Skeletal muscle tissue (tissue), 4 donors: ENCODE data around the gene FAM118B. TPM values are rescaled to one million over a fixed set of nuclear protein-coding genes. Genes with fewer than 3 reads are reported as not detected.

Source experiments
- H3K27ac ChIP-seq: one replicate; pipeline ENCODE4 v1.7.0; 2013; ENCODE audit warnings: mild to moderate bottlenecking, low read depth, low read length, inconsistent platforms
- H3K27me3 ChIP-seq, 3 donors: one replicate each; pipeline ENCODE4 v1.7.0; 2013; ENCODE audit warnings: low read length in 3 of 3; ENCODE audit not compliant: control insufficient read depth in 3 of 3, insufficient read depth in 3 of 3
- H3K36me3 ChIP-seq, 3 donors: one replicate each; pipeline ENCODE4 v1.7.0; 2013; ENCODE audit warnings: low read length in 3 of 3; ENCODE audit not compliant: control insufficient read depth in 3 of 3, insufficient read depth in 3 of 3
- H3K4me1 ChIP-seq, 3 donors: one replicate each; pipeline ENCODE4 v1.7.0; 2013; ENCODE audit warnings: low read length in 3 of 3, mild to moderate bottlenecking in 3 of 3; ENCODE audit not compliant: control insufficient read depth in 3 of 3, insufficient read depth in 3 of 3
- H3K4me3 ChIP-seq, 3 donors: one replicate each; pipeline ENCODE4 v1.7.0; 2013; ENCODE audit warnings: low read length in 3 of 3
- H3K9ac ChIP-seq, 3 donors: one replicate each; pipeline ENCODE4 v1.7.0; 2013; ENCODE audit warnings: low read length in 3 of 3, mild to moderate bottlenecking in 3 of 3, moderate library complexity in 2 of 3, low read depth in 1 of 3
- H3K9me3 ChIP-seq, 3 donors: one replicate each; pipeline ENCODE4 v1.7.0; 2013; ENCODE audit warnings: low read length in 3 of 3; ENCODE audit not compliant: control insufficient read depth in 3 of 3
- total RNA-seq: library from RNA; depleted of rRNA; stranded (reverse); fragments of >200 nt; gene quantifications from one replicate; pipeline ENCODE4 v1.2.3, GENCODE V29; 2014
- donor health status: Osteomylitis.

The FAM118B gene
- total RNA-seq, 1 donor from 2014 or later = 14.1 TPM

- H3K27ac ChIP-seq = no peak overlapping the region
- H3K36me3 ChIP-seq = peaks cover 10 to 15% (median 14%) of the 10 kb centered on the region in 3 donors
- H3K9me3 ChIP-seq = no peaks in the 10 kb centered on the region
- no peak overlapping the region for H3K4me3 ChIP-seq
- no peaks in the 10 kb centered on the region for H3K27me3 ChIP-seq
- H3K4me1 ChIP-seq = peaks cover 9 to 27% (median 17%) of the 10 kb centered on the region in 3 donors
- no peak overlapping the region for H3K9ac ChIP-seq
These were observed 69.7 kb downstream of the FAM118B start for GRCh38 chr11:126281245-126281644.

- H3K9ac ChIP-seq = peak overlapping the region; percentile 88 to 95 (median 90)
- peak overlapping the region; percentile 78 to 95 (median 93) for H3K4me3 ChIP-seq
These were observed 70.1 kb downstream of the FAM118B start for GRCh38 chr11:126281666-126282175.

GRCh38 chr11:126282361-126282735 lies 70.8 kb downstream of the FAM118B start:
- Histone ChIP-seq H3K27ac (peak overlapping the region; percentile 63), H3K4me3 (peak overlapping the region; percentile 78 to 95 (median 93)), H3K9me3 (no peaks in the 10 kb centered on the region), H3K27me3 (no peaks in the 10 kb centered on the region), H3K36me3 (peaks cover 4 to 10% (median 8%) of the 10 kb centered on the region in 3 donors), H3K4me1 (peaks cover 9 to 27% (median 17%) of the 10 kb centered on the region in 3 donors), H3K9ac (peak overlapping the region; percentile 88 to 95 (median 90))

More at GRCh38 chr11:126281666-126282175, 70.1 kb downstream of the FAM118B start:
- Histone ChIP-seq H3K9me3 (no peaks in the 10 kb centered on the region), H3K36me3 (peaks cover 10 to 15% (median 12%) of the 10 kb centered on the region in 3 donors), H3K27me3 (no peaks in the 10 kb centered on the region), H3K27ac (no peak overlapping the region), H3K4me1 (peaks cover 9 to 27% (median 17%) of the 10 kb centered on the region in 3 donors)

GRCh38 chr11:126282736-126283591 lies 71.4 kb downstream of the FAM118B start, which contains the start of gene TIRAP:
Gene TIRAP (plus strand): TSS chr11:126283093. CDS start chr11:126290895, 7,802 bp downstream.
- Histone ChIP-seq H3K27ac (peak within 1 kb of the TSS; percentile 63), H3K4me1 (peaks cover 9 to 27% (median 17%) of the 10 kb centered on the region in 3 donors), H3K9ac (peak within 1 kb of the TSS; percentile 88 to 95 (median 90)), H3K4me3 (peak within 1 kb of the TSS; percentile 82 to 95 (median 93)), H3K9me3 (no peaks in the 10 kb centered on the region), H3K27me3 (no peaks in the 10 kb centered on the region), H3K36me3 (peaks cover 0 to 6% (median 2%) of the 10 kb centered on the region in 3 donors)

- H3K9me3 ChIP-seq = no peaks in the 10 kb centered on the region
- H3K27ac ChIP-seq = no peak overlapping the region
- H3K36me3 ChIP-seq = peaks cover 0 to 3% (median 0%) of the 10 kb centered on the region in 3 donors
- H3K9ac ChIP-seq = no peak overlapping the region
- H3K27me3 ChIP-seq = no peaks in the 10 kb centered on the region
- no peak overlapping the region for H3K4me3 ChIP-seq
- peaks cover 9 to 27% (median 17%) of the 10 kb centered on the region in 3 donors for H3K4me1 ChIP-seq
These were observed 73.2 kb downstream of the FAM118B start for GRCh38 chr11:126284829-126285228.

- H3K4me1 ChIP-seq = peaks cover 0 to 10% (median 6%) of the 10 kb centered on the region in 3 donors
- H3K36me3 ChIP-seq = peaks cover 22 to 35% (median 26%) of the 10 kb centered on the region in 3 donors
- H3K4me3 ChIP-seq = no peak overlapping the region
- no peaks in the 10 kb centered on the region for H3K27me3 ChIP-seq
- H3K9ac ChIP-seq = no peak overlapping the region
- no peaks in the 10 kb centered on the region for H3K9me3 ChIP-seq
- H3K27ac ChIP-seq = no peak overlapping the region
These were observed 76.7 kb downstream of the FAM118B start for GRCh38 chr11:126288237-126288636.

GRCh38 chr11:126290887-126291286 lies 79.3 kb downstream of the FAM118B start:
- H3K4me3 ChIP-seq = no peak overlapping the region
- no peaks in the 10 kb centered on the region for H3K9me3 ChIP-seq
- H3K27me3 ChIP-seq = no peaks in the 10 kb centered on the region
- H3K4me1 ChIP-seq = no peaks in the 10 kb centered on the region
- H3K36me3 ChIP-seq = peaks cover 32 to 47% (median 41%) of the 10 kb centered on the region in 3 donors
- H3K27ac ChIP-seq = no peak overlapping the region
- H3K9ac ChIP-seq = peak overlapping the region in 1 of 3 donors; percentile 16

- Histone ChIP-seq H3K9me3 (no peaks in the 10 kb centered on the region), H3K36me3 (peaks cover 32 to 47% (median 43%) of the 10 kb centered on the region in 3 donors), H3K4me3 (no peak overlapping the region), H3K9ac (no peak overlapping the region), H3K4me1 (no peaks in the 10 kb centered on the region), H3K27me3 (no peaks in the 10 kb centered on the region), H3K27ac (no peak overlapping the region)
These were observed 82.1 kb downstream of the FAM118B start for GRCh38 chr11:126293726-126294125.

- Histone ChIP-seq H3K27ac (no peak overlapping the region), H3K36me3 (peaks cover 21 to 28% (median 26%) of the 10 kb centered on the region in 3 donors), H3K4me1 (no peaks in the 10 kb centered on the region), H3K27me3 (no peaks in the 10 kb centered on the region), H3K9me3 (no peaks in the 10 kb centered on the region), H3K4me3 (no peak overlapping the region), H3K9ac (no peak overlapping the region)
These were observed 85.4 kb downstream of the FAM118B start for GRCh38 chr11:126297004-126297403.
